Measurements from ENCODE around the gene GOLGA8K.
"Not testable (repeated sequence)": the region's sequence is repeated elsewhere in the genome, so short reads cannot be mapped to it uniquely, and the experiment has no call there.

GOLGA8K gene

DNA sequence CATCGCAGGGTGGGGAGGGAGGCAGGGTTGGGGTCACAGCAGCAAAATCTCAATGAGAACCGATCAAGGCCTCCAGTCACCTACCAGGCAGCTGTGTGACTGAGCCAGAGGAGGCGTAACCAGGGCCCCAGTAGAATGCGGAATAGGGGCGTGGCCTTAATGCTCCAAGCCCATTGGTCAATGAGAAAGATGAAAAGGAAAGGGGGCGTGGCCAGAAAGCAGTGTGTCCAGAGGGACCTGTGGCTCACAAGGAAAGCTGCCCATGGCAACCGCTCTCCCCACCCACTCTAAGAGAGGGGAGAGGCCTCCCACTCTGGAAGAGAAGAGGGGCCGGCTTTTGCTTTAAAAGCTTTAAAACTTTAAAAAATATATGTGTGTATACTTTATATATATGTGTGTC is at the start of gene GOLGA8K:
TSS of gene GOLGA8K (minus strand) at position 101 of the 400 bp plus-strand sequence. CDS start at position 3, 98 bp downstream.
- DNase-seq, result not testable (repeated sequence)

- DNase-seq, result not testable (repeated sequence)
Measured at GRCh38 chr15:32440445-32440977, 37.4 kb upstream of the GOLGA8K start.

- not testable (repeated sequence) for DNase-seq
Measured at GRCh38 chr15:32434102-32434963, 31.2 kb upstream of the GOLGA8K start.

GRCh38 chr15:32427635-32428034 is 24.5 kb upstream of the GOLGA8K start:
- DNase-seq, result not testable (repeated sequence)

DNA sequence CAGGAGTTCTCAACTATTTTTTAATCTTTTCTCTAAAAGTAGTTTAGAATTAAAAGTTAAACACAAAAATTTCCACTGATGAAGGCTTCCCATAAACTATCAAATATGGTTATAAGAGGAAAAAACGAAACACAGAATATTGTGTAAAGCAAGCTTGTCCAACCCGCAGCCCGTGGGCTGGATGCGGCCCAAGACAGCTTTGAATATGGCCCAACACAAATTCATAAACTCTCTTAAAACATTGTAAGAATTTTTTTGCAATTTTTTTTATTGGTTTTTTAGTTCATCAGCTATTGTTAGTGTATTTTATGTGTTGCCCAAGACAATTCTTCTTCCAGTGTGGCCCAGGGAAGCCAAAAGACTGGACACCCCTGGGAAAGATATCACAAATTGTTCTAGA is 23.4 kb upstream of the GOLGA8K start:
- DNase-seq, result not testable (repeated sequence)

DNA sequence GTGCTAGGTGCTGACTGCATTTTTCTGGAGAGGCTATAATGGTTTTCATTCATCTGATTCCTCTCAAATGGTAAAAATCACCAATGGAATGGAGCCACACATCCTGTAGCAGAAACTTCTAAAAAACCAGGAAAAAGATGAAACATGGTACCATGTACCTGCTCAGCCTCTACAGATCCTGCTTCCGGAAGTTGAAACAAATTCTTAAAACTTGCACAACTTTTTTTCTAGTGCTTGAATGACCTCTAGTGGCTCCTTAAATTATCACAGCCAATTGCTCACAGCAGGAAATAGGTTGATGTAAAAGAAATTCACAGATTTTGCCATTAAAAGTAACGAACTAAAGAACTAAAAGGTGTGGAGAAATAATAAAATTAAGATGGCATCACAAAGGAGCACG is 4.8 kb upstream of the GOLGA8K start:
- DNase-seq, result not testable (repeated sequence)

DNA sequence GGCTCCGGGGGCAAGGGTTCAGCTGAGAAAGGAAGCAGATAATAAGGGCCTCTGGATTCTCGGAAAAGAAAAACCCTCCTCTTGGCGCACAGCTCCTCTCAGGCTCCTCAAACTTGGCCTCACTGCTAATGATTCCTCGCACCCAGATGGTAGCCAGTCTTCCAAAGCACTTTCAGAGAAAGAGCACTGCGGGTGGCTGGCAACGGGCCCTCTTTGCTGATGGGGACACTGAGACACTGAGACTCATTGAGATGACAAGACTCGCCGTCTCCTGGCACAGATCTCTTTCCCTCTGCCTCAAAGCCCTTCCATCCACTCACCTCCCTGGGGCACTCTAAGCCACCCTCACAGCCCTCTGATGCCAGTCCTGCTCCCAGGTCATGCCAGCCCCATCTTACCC is 6.6 kb downstream of the GOLGA8K start:
- not testable (repeated sequence) for DNase-seq

DNA sequence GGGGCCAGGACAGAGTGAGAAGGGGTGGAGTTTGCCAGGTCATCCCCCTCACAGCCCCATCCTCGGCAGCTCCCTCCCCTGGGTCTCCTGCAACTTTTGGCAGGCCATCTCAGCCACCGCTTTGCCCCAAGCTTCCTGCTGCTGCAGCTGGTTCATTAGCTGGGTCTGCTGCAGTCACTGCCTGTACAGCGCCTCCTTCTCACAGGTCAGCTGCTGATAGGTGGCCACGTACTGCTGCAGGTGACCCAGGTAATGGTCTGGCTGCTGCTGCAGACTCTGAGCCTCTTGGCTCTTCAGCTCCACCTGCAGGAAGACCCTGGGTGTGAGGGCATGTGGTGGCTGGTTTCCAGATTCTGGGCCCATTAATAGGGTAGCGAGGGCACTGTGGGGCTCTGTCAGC is 8.3 kb downstream of the GOLGA8K start:
- not testable (repeated sequence) for DNase-seq

- not testable (repeated sequence) for DNase-seq
Measured at GRCh38 chr15:32388050-32388648, 14.9 kb downstream of the GOLGA8K start.

DNA sequence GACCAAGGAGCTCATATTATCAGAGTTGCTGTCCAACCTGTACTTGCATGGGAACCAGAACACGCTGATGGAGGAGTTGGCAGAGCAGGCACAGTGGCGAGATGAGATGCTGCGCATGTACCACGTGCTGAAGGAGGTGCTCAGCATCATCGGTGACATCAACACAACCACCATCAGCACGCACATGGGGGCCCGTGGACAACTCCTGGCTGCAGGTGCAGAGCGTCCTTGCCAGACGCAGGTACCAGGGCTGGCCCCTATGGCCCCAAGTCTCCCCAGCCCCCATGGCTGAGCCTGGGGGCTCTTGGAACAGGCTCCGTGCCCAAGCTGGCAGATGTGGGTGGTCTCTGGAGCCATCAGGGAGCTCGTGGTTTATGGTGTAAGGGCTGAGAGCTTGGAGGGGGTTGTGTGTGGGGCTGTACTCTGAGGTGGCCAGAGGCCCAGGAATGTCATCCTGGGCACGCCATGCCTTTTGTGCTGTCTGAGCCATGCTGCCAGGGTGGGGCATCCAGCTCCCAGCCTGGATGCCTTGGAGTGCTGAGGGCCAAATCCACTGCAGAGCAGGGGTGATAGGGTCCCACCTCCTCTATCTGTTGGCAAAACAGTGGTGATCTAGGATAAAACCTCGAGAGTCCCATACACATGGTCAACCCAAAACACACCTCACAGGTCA is 17.1 kb downstream of the GOLGA8K start:
- not testable (repeated sequence) for DNase-seq

- DNase-seq, result not testable (repeated sequence)
Measured at GRCh38 chr15:32374185-32374584, 28.9 kb downstream of the GOLGA8K start.

DNA sequence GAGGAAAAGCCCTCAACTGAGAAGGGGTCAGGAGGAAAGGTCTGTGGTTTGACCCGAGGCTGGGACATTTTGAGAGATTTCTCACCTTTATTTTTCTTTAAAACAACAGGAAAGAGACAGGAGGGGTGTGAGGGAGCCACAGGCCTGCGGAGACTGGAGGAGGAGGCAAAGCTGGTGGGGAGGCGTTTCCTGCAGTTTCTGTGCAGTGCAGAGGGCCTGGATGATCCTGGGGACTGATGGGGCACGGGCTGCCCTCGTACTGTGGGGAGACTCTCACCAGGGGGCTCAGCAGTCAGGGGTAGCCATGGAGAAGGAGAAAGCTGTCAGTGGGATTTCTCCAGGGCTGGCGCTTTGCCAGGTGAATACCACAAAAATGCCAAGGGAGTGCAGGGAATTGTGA is 29.4 kb downstream of the GOLGA8K start:
- DNase-seq, result not testable (repeated sequence)

GRCh38 chr15:32372075-32372474 is 31.0 kb downstream of the GOLGA8K start:
- not testable (repeated sequence) for DNase-seq

- not testable (repeated sequence) for DNase-seq
Measured at GRCh38 chr15:32370526-32370925, 32.6 kb downstream of the GOLGA8K start.

- DNase-seq, result not testable (repeated sequence)
Measured at GRCh38 chr15:32370064-32370463, 33.0 kb downstream of the GOLGA8K start.

DNA sequence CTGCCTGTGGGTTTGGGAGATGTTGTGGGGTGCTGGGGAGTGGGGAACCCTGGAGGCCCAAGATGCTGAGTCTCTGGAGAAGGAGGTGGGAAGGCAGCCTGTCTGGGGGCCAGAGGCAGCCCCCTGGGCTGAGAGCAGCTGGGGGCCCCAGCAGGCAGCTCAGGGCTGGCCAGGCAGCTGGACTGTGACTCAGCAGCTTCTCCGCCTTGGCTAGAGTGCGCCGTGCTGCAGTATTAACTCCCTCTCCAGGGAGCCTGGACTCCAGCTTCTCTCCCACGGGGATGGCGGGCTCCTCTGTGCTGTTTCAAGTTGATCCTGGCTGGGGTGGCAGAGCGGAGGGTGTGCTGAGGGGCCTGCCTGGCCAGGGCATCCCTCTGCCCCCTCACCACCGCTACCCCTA is 36.6 kb downstream of the GOLGA8K start:
- not testable (repeated sequence) for DNase-seq

GRCh38 chr15:32365955-32366354 is 37.1 kb downstream of the GOLGA8K start:
- DNase-seq, result not testable (repeated sequence)

GRCh38 chr15:32364944-32365343 is 38.1 kb downstream of the GOLGA8K start:
- not testable (repeated sequence) for DNase-seq

DNA sequence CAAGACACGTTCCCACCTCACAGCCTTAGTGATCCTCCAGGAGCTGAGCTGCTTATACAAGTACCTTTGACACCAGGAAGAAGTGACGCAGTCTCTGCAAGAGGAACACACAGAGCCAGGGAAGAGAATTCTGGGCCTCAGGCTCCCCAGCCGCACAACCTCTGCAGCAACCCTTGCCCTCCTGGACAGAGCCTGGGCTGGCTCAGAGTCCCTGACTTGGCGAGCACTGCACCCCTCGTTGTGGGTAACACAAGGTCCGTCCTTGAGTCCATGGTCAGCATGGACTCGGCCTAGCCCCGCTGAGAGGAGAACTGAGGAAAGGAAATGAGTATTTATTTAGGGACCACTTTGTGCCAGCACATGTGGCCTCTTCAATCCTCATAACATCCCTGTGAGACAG is 39.6 kb downstream of the GOLGA8K start:
- DNase-seq, result not testable (repeated sequence)

- DNase-seq, result not testable (repeated sequence)
Measured at GRCh38 chr15:32361662-32362061, 41.4 kb downstream of the GOLGA8K start.

GRCh38 chr15:32358462-32358861 is 44.6 kb downstream of the GOLGA8K start:
- DNase-seq, result not testable (repeated sequence)

DNA sequence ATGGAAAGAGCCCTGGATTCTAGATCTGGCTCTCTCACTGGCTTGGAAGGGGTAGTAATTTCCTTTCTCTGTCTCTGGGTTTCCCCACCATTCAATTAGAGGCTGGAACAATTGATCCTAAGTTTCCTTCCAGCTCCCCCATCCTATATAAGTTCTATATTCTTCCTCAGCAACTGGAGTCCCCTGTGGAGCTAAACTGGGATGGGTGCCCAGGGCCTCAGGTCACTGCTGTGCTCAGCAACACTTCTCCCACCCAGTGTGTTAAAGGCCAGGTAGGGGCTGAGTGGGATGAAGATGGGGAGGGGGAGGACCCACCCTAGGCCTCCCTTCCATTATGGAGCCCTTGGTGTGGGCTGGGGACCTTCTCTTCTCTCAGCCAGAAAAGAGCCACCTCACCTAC is 46.2 kb downstream of the GOLGA8K start:
- not testable (repeated sequence) for DNase-seq

DNA sequence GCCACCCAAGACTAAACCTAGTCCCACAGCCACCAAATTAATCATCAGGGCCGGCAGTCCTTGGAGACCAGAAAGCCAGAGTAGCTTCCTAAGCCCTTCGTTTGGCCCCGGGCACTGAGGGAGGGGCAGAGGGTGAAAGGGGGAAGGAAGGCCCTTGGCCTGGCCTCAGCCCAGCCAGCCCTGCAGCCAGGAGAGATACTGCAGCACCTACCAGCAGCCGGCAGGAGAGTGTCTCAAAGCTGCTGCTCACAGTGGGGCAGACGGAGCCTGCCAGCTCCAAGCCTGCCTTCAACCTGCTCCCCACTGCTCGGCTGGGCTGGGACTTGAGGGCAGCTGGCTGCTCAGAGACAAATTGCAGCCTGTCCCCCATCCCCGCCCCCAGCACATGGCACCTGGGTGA is 50.3 kb downstream of the GOLGA8K start:
- DNase-seq, result not testable (repeated sequence)
